ENCODE results near the gene ASB2. TPM values are rescaled to one million over a fixed set of nuclear protein-coding genes. Genes with fewer than 3 reads are reported as not detected.
A peak's percentile ranks its signal among the peaks of the same experiment; 100 is the strongest.

Gene ASB2
- total RNA-seq, 1 donor from 2014 or later = not detected

DNA sequence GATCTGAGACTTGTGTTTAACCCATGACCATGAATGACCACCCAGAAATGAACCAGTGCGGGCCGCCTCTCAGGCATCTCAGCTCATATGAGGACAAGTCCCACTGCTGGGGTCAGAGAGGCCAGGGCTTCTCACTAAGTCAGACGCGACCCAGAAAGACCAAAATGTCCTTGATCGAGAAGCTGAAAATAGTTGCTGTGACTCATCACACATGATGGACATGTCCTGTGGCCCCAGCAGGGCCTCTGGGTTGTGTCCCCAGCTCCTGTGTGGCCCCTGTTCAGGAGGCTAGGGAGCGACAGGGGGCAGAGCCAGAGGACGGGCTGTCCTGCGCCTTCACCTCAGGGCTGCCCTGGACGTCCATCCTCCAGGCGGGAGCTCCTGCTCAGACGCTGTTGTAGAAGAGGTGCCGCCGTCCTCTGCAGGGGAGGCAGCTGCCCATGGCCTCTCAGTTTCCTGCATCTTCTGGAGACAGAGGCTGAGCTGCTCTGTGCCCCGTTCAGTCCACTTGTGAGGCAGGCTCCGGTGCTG is 78.2 kb downstream of the ASB2 start:
- DNase-seq = no peak

DNA sequence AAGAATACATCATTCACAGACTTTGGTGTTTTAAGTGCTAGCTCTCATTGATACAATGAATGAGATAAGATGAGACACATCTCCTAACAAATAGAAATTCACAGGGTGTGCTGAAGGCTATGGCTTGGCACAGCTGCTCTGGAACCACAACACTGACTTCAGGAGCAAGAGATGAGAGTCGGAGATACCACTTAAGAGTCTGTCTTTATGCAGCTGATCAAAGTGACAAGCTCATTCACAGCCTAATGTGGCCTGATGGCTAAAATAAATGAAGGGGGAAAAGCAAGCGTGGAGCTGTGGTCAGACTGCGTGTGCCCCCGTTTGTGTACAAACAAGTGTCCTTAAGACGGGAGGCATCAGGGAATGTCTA is 78.9 kb downstream of the ASB2 start:
- DNase-seq = no peak

DNA sequence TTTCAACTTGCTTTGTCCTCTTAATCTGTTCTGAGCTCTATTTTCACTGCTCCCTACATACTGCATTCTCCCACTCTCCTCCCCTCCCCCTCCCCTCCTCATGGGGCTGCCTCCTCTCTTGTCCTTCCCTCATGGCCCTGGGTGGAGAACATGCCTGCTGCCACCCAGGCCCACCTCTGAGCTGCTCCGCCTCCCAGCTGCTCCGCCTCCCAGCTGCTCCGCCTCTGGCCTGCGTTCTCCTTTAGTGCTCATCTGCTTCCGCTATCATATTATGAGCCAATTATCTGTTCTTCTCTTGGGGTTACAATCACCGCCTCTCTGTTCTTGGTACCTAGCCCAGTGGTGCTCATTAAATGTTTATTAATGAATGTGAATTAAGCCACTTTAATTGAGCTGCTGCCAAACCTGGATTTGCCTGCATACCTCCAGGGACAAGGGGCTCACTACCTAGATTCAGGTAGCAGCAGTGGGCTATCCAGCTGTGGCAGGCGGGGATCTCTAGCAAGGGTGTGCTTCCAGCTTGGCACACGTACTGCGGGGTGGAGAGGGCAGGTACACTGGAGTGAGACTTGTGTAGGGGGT is 81.3 kb downstream of the ASB2 start:
- DNase-seq = no peak

DNA sequence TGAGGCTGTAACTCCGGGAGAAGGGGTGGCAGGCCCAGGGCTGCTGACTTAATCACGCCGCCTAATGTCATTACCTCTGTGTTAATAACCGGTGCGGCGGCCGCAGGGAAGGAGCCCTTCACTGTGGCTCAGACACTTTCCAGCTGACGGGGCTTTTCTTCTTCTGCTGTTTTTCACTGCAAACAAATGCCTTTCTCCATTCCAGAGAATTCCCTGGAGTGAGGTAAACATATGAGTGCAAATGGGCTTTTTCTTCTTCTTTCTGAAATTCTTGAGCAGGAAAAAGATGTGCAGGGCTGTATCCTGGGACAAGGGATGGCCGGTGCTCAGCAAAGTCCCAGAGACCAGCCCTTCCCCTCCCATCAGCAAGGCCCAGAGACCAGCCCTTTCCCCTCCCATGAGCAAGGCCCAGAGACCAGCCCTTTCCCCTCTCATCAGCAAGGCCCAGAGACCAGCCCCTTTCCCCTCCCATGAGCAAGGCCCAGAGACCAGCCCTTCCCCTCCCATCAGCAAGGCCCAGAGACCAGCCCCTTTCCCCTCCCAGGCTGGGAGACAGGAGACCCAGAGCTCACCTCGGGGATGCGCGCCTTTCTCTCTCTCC is 82.6 kb downstream of the ASB2 start:
- no peak for DNase-seq

DNA sequence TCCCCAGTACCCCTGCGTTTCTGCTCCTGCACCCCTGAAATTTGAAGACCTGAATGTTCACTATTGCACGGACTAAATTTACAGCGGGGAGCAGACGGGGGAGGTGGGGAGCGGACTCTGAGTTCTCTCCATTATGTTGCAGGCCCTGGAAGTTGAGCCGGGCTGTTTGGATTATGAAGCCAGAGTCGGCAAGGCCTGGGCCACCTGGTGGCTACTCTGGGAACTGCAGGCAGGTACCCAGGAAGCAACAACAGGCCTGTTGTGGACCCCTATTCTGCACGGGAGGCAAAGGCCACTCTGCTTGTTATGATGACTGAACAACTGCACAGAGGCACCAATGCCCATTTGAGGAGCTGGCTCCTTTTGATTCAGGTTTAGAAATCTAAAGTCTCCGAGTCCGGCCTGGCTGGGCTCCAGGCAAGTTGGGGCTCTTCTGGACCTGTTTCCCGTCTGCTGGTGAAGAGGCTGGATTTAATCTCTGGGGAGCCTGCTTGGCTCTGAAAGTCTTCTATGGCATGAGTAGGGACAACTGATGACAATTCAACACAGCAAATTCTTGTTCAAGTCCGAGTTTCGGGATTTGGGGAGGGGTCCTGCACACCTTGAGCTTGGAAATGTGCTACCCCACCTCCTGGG is 83.3 kb downstream of the ASB2 start:
- DNase-seq = peak; percentile 67

DNA sequence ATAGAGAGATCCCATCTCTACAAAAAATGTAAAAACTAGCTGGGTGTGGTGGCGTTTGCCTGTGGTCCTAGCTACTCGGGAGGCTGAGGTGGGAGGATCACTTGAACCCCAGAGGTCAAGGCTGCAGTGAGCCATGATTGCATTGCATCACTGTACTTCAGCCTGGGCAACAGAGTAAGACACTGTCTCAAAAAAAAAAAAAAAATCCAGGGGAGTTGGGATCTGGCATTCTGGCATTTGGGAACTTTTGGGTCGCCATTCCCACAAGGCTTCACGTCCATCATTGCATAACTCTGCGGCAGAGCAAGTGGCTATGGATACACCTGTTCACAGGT is 83.9 kb downstream of the ASB2 start:
- no peak for DNase-seq

DNA sequence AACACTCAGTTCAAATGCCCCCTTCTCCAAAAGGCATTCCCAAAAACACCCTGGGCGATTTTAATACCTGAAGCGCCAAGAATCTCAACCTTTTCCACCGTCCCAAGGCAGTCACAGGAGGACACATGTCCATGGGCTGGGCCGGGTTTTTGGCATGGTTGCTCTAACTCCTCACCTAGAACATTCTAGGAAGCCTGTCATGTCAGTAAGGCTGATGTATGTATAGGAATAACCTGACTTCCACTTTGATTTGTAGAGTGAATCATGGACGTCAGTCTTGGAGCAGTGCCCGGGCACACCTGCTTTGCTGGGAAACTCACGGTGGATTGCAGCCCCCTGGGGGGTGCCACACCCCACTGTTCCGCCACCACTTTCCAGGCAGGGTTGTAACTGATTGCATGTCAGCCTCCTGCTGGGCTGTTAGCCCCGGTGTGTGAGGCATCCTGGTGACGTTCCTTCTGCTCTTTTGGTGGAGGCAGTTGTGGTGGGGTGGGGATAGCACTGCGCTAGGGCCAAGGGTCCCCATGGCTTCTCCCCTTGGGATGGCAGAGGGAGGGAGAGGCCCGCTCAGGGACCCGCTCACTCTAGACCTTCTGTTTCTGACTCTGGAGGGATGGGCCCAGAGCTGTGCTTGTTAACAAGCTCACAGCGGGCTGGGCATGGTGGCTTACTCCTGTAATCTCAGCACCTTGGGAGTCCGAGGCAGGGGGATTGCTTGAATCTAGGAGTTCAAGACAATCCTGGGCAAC is 84.4 kb downstream of the ASB2 start:
- DNase-seq = no peak

DNA sequence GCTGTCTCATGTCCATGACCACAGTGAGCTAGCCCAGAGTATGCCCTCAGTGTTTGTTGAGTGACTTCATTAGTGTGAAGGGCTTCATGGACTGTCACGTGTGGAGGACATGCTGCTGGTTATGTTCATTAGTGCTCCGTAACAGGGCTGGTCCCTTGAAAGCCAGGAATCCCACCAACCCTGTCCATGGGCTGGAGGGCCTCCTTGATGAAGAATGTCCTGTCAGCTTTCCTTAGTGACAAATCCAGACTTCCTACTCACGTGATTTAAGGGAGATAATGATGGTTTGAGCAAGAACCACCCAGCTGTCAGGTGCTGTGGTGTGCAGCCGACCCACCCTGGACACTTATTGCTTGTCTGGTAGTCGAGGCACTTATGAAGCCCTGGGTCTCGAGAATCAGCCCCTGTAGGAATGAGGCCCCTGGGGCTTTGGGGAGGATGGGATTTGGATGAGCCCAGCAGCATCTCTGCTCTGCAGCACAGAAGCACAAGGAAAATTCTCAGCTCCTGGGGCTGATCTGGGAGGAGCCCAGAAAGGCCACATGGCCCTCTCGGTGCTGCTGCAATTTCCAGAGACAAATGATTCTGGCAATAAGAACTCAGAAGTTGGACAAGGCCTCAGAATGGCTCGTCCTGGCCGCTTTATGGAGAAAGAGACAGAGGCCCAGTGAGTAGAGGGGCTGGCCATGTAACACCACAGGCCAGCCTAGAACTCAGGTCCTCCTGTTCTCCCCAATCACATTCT is 86.5 kb downstream of the ASB2 start:
- DNase-seq = no peak

DNA sequence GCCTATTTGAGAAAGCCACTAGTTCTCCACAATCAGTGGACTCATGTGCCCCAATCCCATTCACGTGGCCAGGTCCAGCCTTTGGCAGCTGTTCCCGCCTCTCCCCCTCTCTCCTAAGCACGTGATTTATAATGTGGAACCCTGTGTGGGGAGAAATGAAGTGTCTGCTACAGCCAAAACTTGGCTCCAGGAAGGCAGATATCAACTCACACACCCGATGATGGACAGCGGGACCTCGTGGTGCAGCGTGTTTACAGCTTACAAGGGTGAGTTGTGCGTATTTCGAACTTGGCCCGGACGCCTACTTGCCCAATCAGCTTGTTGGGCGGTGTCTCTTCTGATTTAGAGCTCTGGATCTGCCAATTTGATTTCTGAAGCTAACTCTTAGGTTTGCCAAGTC is 87.4 kb downstream of the ASB2 start:
- DNase-seq = no peak

DNA sequence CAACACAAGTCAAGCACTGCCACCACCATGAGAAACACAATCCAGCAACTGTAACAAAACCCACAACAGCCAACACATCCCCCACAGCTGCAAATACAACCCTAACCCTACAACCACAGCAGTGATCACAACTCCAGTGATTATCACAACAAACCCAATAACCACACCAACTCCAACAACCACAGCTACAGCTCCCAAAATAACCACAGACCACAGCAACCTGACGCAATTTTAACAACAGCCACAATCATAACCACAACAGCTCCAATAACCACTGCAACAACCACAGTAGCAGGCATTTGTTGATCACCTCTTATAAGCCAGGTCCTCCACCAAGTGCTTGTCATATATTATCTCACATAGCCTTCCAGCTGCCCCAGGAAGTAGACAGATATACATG is 91.4 kb downstream of the ASB2 start:
- DNase-seq = no peak

Other genes starting within 250 kb of the ASB2 start
- not detected in 2 replicates for gene PRIMA1, start 188.1 kb downstream of the ASB2 start, total RNA-seq
- not detected in 2 replicates for gene FAM181A, start 49.2 kb downstream of the ASB2 start, total RNA-seq
- not detected in 2 replicates for gene CCDC197, start 20.7 kb upstream of the ASB2 start, total RNA-seq
- gene OTUB2, start 49.8 kb upstream of the ASB2 start, total RNA-seq = 0.68 and 0.84 TPM in 2 replicates
- 108 and 135 TPM in 2 replicates for gene DDX24, start 104.6 kb upstream of the ASB2 start, total RNA-seq
- 7.3 and 14.0 TPM in 2 replicates for gene IFI27L1, start 104.7 kb upstream of the ASB2 start, total RNA-seq
- 75.5 and 375 TPM in 2 replicates for gene IFI27, start 134.2 kb upstream of the ASB2 start, total RNA-seq
- gene IFI27L2, start 153.0 kb upstream of the ASB2 start, total RNA-seq = 4.0 and 10.2 TPM in 2 replicates
- not detected in 2 replicates for gene PPP4R4, start 197.8 kb upstream of the ASB2 start, total RNA-seq